ENCODE data around the gene JTB.
A peak's percentile ranks its signal among the peaks of the same experiment; 100 is the strongest.

Gene JTB

GRCh38 chr1:153978274-153978909, 918 bp upstream of the JTB start:
- DNase-seq, result no peak

DNA sequence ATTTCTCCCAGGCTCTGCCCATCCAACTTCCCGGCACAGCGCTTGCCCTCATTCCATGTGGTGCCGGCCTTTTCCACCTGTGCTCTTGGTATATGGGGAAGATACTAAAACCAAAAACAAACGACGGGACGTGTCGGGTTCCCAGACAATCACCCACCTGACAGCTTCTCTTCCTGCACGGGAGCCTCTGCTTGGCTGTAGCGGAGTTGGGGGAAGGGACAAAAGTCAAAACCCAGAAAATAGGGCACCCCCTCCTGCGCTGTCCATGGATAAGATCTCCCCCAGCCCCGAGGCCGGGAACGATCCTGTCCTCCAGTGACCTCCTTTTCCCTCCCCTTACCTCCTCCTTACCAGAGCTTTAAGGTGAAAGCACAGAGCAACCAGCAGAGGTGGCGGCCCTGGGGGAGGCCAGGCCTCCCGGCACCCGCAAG, 640 bp downstream of the JTB start:
- no peak for DNase-seq

DNA sequence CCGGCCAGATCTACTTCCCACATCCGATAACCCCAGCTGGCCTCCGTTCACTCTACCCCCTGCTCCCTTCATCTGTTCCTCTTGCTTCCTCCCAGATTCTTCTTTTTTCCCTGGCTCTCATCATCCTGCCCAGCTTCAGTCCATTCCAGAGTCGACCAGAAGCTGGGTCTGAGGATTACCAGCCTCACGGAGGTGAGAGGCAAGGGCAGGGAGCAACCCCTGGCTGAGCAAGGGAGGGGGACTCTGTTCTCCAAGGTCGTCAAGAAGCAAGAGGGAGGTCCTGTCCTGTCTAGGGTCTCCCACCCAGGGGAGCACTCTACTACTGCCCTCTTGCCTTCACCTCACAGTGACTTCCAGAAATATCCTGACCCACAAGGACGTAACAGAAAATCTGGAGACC, 3.9 kb downstream of the JTB start:
- DNase-seq, result no peak

DNA sequence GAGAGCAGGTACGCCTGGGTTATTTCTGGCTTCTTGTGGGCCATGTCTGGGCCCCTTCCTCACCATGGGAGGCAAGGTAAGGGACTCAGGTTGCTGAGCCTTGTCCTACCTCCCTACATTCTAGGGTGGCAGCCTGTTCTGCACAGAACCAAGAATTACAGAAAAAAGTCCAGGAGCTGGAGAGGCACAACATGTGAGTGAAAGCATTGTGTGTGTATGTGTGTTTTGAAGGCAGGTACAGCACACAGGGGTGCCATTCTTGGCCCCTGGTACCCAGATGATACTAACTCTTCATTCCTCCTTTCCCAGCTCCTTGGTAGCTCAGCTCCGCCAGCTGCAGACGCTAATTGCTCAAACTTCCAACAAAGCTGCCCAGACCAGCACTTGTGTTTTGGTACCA, 4.4 kb downstream of the JTB start:
- no peak for DNase-seq

- no peak for DNase-seq
Measured at GRCh38 chr1:153970346-153970745, 7.1 kb downstream of the JTB start.

- DNase-seq, result no peak
Measured at GRCh38 chr1:153968972-153969371, 8.5 kb downstream of the JTB start.

DNA sequence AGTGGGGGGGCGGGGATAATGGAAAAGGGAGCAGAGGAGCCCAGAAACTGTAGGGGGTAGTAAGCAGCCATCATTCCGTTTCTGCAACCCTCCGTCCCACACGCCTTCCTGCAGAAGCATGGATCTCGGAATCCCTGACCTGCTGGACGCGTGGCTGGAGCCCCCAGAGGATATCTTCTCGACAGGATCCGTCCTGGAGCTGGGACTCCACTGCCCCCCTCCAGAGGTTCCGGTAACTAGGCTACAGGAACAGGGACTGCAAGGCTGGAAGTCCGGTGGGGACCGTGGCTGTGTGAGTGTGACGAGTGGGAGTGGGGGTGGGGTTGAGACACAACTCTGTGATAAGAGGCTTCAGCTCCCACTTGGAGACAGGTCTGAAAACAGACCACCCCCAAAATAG, 9.1 kb downstream of the JTB start:
- DNase-seq, result no peak

- DNase-seq, result no peak
Measured at GRCh38 chr1:153968000-153968363, 9.5 kb downstream of the JTB start.

GRCh38 chr1:153967107-153967999, 10.1 kb downstream of the JTB start, which contains the start of gene CREB3L4:
TSS of gene CREB3L4 (plus strand) at chr1:153967902. CDS start at chr1:153968526, 624 bp downstream.
- peak; percentile 97 for DNase-seq

GRCh38 chr1:153963850-153964331, 13.6 kb downstream of the JTB start:
- DNase-seq, result peak; percentile 93

DNA sequence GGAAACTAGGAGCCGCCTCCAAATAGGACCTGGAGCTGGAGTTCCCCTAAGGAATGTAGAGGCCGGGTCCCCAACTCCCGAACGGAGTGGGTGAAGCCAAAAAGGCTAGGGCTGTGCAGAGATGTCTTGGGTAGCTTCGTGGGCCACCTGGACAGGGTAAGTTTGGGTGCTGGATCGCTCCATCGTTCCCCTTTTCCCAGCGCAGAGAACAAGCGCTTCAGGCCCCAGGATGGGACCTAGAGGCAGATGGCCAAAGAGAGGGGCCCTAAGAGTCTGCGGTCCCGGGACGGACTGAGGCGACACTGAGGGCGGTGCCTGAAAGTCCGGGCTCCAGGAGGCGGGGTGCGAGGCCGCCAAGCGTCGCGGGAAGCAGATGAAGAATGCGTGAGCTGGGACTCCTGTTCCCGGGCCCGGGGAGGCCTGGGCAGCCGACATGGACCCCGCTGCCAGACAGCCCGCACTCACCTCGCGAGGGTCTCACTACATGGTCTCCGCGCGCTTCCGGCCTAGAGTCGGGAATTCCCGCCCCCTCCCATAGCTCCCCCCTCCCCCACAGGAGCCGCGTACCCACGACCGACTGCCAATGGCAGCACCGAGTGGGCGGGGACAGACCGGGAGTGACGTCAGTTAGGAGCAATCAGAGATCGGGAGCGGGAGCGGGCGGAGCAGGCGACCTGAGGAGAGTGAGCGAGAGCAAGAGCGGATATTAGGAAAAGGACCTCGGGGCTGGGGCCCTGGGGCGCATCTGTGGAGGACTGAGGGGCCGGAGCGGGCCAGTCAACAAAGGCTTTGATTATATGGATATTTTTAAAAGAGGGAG, 14.2 kb downstream of the JTB start, which contains the start of gene SLC39A1:
TSS of gene SLC39A1 (minus strand) at position 508 of the 820 bp plus-strand sequence. CDS start 822 bp downstream, outside the sequence.
- DNase-seq, result peak; percentile 96

DNA sequence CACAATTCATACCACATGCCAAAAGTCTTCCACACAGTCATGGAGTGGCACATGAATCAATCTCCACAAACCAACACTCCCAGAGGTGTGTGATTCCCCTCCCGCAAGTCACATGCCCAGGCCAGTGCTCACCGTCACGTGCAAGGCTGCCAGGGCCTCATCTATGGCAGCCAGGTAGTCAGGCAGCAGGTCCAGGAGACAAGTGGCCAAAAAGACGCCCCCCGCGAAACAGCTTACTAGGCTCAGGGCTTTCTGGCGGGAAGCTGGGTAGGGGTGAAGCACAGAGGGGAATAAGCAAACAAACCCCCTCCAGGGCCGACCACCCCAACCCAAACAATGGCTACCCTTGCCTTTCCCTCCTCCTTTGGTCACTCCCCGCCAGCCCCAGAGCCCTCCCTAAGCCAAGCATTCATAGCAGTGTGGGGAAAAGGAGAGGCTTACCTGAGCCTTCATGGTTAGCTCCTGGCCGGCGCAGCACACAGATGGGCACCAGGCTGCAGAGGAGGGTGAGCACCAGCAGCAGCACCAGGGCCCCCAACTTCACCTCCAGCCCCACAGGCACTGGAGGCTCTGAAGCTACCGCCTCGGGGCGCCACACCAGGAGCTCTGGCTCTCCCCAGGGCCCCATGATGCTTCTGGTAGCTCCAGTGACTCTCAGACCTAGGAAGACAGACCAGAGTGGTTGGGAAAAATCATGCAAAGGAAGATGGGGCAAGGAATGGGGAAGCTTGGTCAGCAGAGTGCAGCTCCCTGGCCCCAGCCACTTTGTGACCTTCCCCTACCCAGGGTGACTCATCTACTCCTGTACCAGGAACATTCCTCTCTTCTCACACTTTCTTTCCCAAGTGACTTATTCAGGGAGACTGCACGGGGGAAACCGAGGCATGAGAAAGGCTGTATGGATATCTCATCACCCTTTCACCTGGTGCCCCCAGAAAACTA, 15.1 kb downstream of the JTB start:
- peak; percentile 22 for DNase-seq

DNA sequence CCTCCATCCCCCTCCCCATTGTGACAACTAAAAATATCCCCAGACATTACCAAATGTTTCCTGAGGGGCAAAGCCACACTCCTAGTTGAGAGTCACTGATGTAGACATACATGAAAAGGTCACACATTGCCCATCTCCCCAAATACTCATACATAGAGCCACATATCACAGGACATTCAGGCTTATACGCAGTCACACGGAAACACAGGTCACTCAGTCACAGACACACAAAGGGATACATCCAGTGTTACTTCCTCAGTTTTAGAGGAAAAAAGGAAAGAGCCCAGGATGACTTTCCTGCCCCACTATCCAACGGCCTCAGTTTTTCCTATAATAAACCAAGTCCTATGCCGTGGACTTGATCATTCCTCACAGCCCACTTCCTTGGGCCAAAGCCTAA, 16.1 kb downstream of the JTB start:
- no peak for DNase-seq

- DNase-seq, result no peak
Measured at GRCh38 chr1:153960206-153960605, 17.3 kb downstream of the JTB start.

DNA sequence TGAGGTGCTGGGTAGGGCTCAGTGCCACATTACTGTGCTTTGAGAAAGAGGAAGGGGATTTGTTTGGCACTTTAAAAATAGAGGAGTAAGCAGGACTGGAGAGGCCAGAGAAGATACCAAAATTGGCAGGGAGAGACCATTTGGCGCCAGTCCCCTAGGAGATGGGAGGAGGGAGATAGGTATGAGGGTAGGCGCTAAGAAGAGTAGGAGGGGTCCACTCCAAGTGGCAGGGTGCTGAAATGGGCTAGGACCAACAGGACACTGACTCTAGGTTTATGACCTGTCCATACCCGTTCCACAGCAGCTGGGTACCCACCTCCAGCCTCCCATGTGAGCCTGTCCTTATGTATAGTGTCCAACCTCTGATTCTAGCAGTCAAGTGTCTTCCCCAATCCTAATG, 18.0 kb downstream of the JTB start:
- no peak for DNase-seq

- no peak for DNase-seq
Measured at GRCh38 chr1:153958961-153959260, 18.6 kb downstream of the JTB start.

- DNase-seq, result peak; percentile 99
Measured at GRCh38 chr1:153958111-153958960, 19.1 kb downstream of the JTB start, which contains the start of gene CRTC2. TSS of gene CRTC2 (minus strand) at chr1:153958612. CDS start at chr1:153958497, 115 bp downstream.

GRCh38 chr1:153957744-153958110, 19.7 kb downstream of the JTB start:
- no peak for DNase-seq

DNA sequence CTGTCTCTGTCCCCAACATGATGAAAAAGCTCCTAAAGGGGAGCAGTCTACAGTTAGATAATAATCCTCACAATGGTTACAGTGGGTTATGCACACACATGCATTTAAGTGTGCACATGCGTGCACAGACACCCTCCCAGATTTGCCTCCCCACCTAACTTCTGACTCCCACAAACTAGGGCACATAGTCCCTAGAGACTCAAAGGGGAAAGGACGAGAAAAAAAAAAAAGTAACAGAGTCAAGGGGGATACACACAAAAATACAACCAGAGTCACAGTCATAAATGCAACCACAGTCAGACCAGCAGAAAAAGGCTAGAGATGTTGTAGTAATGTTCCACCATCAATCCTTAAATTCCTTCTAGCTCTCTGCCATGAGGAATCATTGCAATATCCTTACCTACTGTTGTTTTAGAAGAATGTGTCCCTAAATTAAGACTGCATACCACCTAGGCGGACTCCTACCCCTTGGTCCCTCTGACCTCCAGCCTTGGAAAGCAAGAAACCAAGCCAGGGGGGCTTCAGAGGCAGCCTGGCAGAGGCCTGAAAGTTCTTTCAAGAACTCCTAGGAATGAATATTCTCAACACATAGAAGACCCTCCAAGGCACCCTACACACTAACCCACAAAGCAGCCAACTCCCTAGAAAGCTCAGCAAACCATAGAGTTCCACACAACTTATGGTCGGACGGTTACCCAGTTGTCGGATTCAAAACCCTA, 20.3 kb downstream of the JTB start:
- DNase-seq, result no peak

GRCh38 chr1:153954826-153955225, 22.6 kb downstream of the JTB start:
- DNase-seq, result no peak
